Kidney (tissue), 14 donors: ENCODE results near the gene DPYSL3. TPM values are rescaled to one million over a fixed set of nuclear protein-coding genes. Genes with fewer than 3 reads are reported as not detected.

ENCODE experiments used
- DNase-seq, 5 donors: peaks; one replicate each; pipeline ENCODE4 v3.0.0-alpha.2; 2013 to 2020
- FAIRE-seq: peaks from 2 replicates; lab custom pipeline; 2012; peaks lifted over from hg19 to GRCh38; lab: Jason Lieb, UNC
- H3K27ac ChIP-seq, 2 donors: one replicate each; pipeline ENCODE4 v1.7.0; 2013; ENCODE audit warnings: low read depth in 2 of 2, low read length in 2 of 2, inconsistent platforms in 1 of 2
- H3K27me3 ChIP-seq: one replicate; pipeline ENCODE4 v1.7.1; 2013; ENCODE audit warnings: low read length, inconsistent platforms; ENCODE audit not compliant: control insufficient read depth, insufficient read depth
- H3K36me3 ChIP-seq, 3 donors: one replicate each; pipeline versions ENCODE4 v1.7.0 to v1.7.1; 2013; ENCODE audit warnings: low read length in 3 of 3, control low read depth in 1 of 3, inconsistent platforms in 1 of 3; ENCODE audit not compliant: insufficient read depth in 3 of 3, control insufficient read depth in 2 of 3
- H3K4me1 ChIP-seq, 3 donors: one replicate each; pipeline versions ENCODE4 v1.7.0 to v1.7.1; 2013; ENCODE audit warnings: low read length in 3 of 3, inconsistent platforms in 1 of 3, low read depth in 1 of 3; ENCODE audit not compliant: control insufficient read depth in 2 of 3, insufficient read depth in 2 of 3
- H3K4me3 ChIP-seq, 3 donors: one replicate each; pipeline versions ENCODE4 v1.7.0 to v1.8.1; 2013; ENCODE audit warnings: low read length in 3 of 3, control low read depth in 1 of 3, inconsistent platforms in 1 of 3
- H3K9ac ChIP-seq, 3 donors: one replicate each; pipeline versions ENCODE4 v1.7.0 to v1.7.1; 2013; ENCODE audit warnings: low read length in 3 of 3, control low read depth in 1 of 3, inconsistent platforms in 1 of 3
- H3K9me3 ChIP-seq, 3 donors: one replicate each; pipeline versions ENCODE4 v1.7.0 to v1.7.1; 2013; ENCODE audit warnings: low read length in 3 of 3, control low read depth in 1 of 3, inconsistent platforms in 1 of 3; ENCODE audit not compliant: control insufficient read depth in 2 of 3, insufficient read depth in 1 of 3
- CTCF ChIP-seq: IDR thresholded peaks from 3 replicates; pipeline ENCODE4 v1.5.1; 2012; ENCODE audit warnings: mild to moderate bottlenecking, moderate library complexity, borderline replicate concordance; ENCODE audit not compliant: insufficient read depth; ENCODE audit errors: extremely low read depth
- intact Hi-C: fragments of 100-400 bp; cut with DNase I; formaldehyde crosslinking; loops from one replicate; pipeline ENCODE4 v1.11.1; 2022
- polyA plus RNA-seq: library from polyadenylated mRNA; stranded (reverse); fragments of 350-450 nt; fragmentation: Illumina TruSeq; extraction: RNeasy Lipid Tissue Mini Kit (QIAGEN cat#74804); gene quantifications from one replicate; pipeline ENCODE4 v1.2.3, GENCODE V29; 2014; ENCODE audit warnings: low read depth, low replicate concordance; ENCODE audit not compliant: insufficient read depth
- total RNA-seq: library from RNA; stranded (reverse); fragmentation: NEBNext Ultra II Directional; extraction: Animal tissue kit (Norgen Biotek cat#: 25700); gene quantifications from one replicate; pipeline ENCODE4 v1.2.1, GENCODE V29; 2021
- donor health status: control.
- donor health status: control.
- donor health status: control.
- donor health status: control.
- donor health status: control.
- donor health status: DM: yes; HTN: yes; CAD: no.
- donor health status: Normal renal cell carcinoma (clear cell type).

The DPYSL3 gene
- total and polyA plus RNA-seq, 2 donors from 2014 or later = 7.1 to 19.1 TPM

DNA sequence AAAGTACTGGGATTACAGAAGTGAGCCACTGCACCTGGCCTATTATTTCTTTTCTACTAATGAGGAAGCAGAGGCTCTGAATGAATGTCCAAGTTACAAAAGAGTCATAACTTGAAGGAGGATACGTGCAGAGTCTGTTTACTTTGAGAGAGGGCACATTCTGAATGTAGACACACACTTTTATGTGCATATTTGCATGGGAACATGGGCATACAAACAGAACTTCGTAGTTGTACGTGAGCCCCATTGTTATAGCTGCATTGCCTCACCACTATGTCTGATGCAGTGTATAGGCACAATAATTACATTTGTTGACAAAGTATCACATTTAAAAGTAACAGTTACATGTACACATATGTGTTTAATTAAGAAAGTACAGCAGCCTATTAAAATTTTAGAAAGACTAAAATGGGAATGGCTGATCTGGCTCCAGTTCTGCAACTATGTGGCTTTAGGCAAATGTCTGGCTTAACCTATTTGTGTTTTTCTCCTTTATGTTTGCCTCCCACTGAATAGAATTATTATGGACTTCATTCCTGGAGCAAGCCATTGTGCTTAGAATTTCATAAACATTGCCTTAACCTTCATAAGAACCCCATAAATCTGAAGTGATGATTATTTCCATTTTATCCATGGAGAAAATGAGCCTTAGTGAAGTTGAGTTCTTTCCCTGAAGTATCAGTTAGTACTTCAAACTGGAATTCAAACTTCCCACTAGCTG lies 3.0 kb upstream of the DPYSL3 start:
- no peak overlapping the region for H3K4me3 ChIP-seq
- H3K27me3 ChIP-seq = peaks cover 9% of the 10 kb centered on the region
- FAIRE-seq (no peak), DNase-seq (no peak)
- no peak overlapping the region for H3K9ac ChIP-seq
- H3K4me1 ChIP-seq = peaks cover 0 to 5% (median 0%) of the 10 kb centered on the region in 3 donors
- no peak for TF ChIP-seq CTCF
- H3K27ac ChIP-seq = no peak overlapping the region
- no peaks in the 10 kb centered on the region for H3K36me3 ChIP-seq
- intact Hi-C loops = no loop called here
- H3K9me3 ChIP-seq = no peaks in the 10 kb centered on the region

DNA sequence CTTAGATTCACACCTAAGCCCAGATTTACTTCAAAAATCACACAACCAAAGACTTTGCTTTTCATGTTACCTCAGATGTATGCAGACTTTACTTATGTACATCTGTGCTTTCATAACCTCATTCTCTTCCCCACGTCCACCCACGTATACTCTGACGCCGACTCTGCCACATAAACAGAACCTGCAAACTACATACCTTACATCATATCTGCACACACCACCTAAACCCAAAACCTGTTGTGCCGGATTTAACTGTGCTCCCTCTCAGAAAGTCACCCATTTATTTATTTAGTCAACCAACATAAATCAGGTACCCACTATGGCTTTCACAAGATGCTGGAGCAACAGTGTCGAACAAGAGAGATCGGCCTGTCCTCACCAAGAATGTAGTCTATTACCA lies 1.0 kb upstream of the DPYSL3 start:
- FAIRE-seq (no peak), DNase-seq (no peak)
- H3K36me3 ChIP-seq = no peaks in the 10 kb centered on the region
- H3K9me3 ChIP-seq = no peaks in the 10 kb centered on the region
- H3K27ac ChIP-seq = no peak overlapping the region
- H3K4me1 ChIP-seq = peaks cover 0 to 5% (median 0%) of the 10 kb centered on the region in 3 donors
- H3K9ac ChIP-seq = no peak overlapping the region
- peaks cover 9% of the 10 kb centered on the region for H3K27me3 ChIP-seq
- TF ChIP-seq CTCF = no peak
- intact Hi-C loops = no loop called here
- H3K4me3 ChIP-seq = no peak overlapping the region

GRCh38 chr5:147509041-147509709 lies 693 bp downstream of the DPYSL3 start:
- DNase-seq (peak; percentile 19 to 69 (median 31)), FAIRE-seq (no peak)
- H3K9me3 ChIP-seq = no peaks in the 10 kb centered on the region
- H3K27ac ChIP-seq = no peak overlapping the region
- intact Hi-C loops = no loop called here
- no peak for TF ChIP-seq CTCF
- peak overlapping the region in 2 of 3 donors; percentile 24 to 27 for H3K4me3 ChIP-seq
- no peak overlapping the region for H3K9ac ChIP-seq
- H3K36me3 ChIP-seq = no peaks in the 10 kb centered on the region
- peaks cover 0 to 5% (median 0%) of the 10 kb centered on the region in 3 donors for H3K4me1 ChIP-seq
- peaks cover 9% of the 10 kb centered on the region for H3K27me3 ChIP-seq
